HG02943 (cell line): ENCODE data around the gene TTLL1.
"Not testable (repeated sequence)": the region's sequence is repeated elsewhere in the genome, so short reads cannot be mapped to it uniquely, and the experiment has no call there.

ENCODE experiments used
- ATAC-seq: cut with Tn5 transposase; IDR thresholded peaks from one replicate; pipeline ENCODE4 v1.9.1; 2021; ENCODE audit warnings: mild to moderate bottlenecking, low read depth, moderate library complexity; ENCODE audit not compliant: unreplicated experiment

TTLL1 gene

GRCh38 chr22:43079742-43080141 is 9.4 kb downstream of the TTLL1 start:
- no peak for ATAC-seq

- no peak for ATAC-seq
Observed at GRCh38 chr22:43078522-43078921, 10.7 kb downstream of the TTLL1 start.

GRCh38 chr22:43077121-43077877 is 11.9 kb downstream of the TTLL1 start:
- no peak for ATAC-seq

- ATAC-seq = no peak
Observed at GRCh38 chr22:43066844-43067385, 22.3 kb downstream of the TTLL1 start.

GRCh38 chr22:43066134-43066533 is 23.1 kb downstream of the TTLL1 start:
- no peak for ATAC-seq

GRCh38 chr22:43060183-43060582 is 29.0 kb downstream of the TTLL1 start:
- ATAC-seq = no peak

GRCh38 chr22:43057641-43058040 is 31.6 kb downstream of the TTLL1 start:
- no peak for ATAC-seq

GRCh38 chr22:43053176-43053575 is 36.0 kb downstream of the TTLL1 start:
- no peak for ATAC-seq

- no peak for ATAC-seq
Observed at GRCh38 chr22:43050995-43051394, 38.2 kb downstream of the TTLL1 start.

GRCh38 chr22:43047605-43048004 is 41.6 kb downstream of the TTLL1 start:
- ATAC-seq = no peak

- no peak for ATAC-seq
Observed at GRCh38 chr22:43044290-43044712, 44.9 kb downstream of the TTLL1 start.

GRCh38 chr22:43042101-43042780 is 47.0 kb downstream of the TTLL1 start:
- no peak for ATAC-seq

GRCh38 chr22:43039800-43040199 is 49.4 kb downstream of the TTLL1 start:
- ATAC-seq = no peak

- no peak for ATAC-seq
Observed at GRCh38 chr22:43038325-43038724, 50.9 kb downstream of the TTLL1 start.

GRCh38 chr22:43036282-43036829 is 52.8 kb downstream of the TTLL1 start:
- no peak for ATAC-seq

GRCh38 chr22:43035250-43035649 is 53.9 kb downstream of the TTLL1 start:
- ATAC-seq = no peak

GRCh38 chr22:43031617-43032016 is 57.6 kb downstream of the TTLL1 start:
- ATAC-seq = no peak

GRCh38 chr22:43018615-43019014 is 70.6 kb downstream of the TTLL1 start:
- no peak for ATAC-seq

GRCh38 chr22:43017525-43018460 is 71.4 kb downstream of the TTLL1 start:
- ATAC-seq = no peak

GRCh38 chr22:43016150-43016549 is 73.0 kb downstream of the TTLL1 start:
- ATAC-seq = not testable (repeated sequence)
